BJ (cell line): Measurements from ENCODE around the gene RNF166. TPM values are rescaled to one million over a fixed set of nuclear protein-coding genes. Genes with fewer than 3 reads are reported as not detected.
"Not testable (repeated sequence)": the region's sequence is repeated elsewhere in the genome, so short reads cannot be mapped to it uniquely, and the experiment has no call there.

Experiments used
- CTCF ChIA-PET: fragments of 350-600 bp; formaldehyde crosslinking; extraction: SDS; loops from one replicate; lab custom pipeline; 2021; ENCODE audit warnings: antibody characterized with exemption, inconsistent platforms; lab: Yijun Ruan, JAX
- POLR2A ChIA-PET: fragments of 300-600 bp; sonication (Branson Sonifier 250); formaldehyde crosslinking; extraction: SDS; loops from one replicate; lab custom pipeline; 2021; ENCODE audit warnings: antibody characterized with exemption; lab: Charles Lee
- DNase-seq: peaks from one replicate; pipeline ENCODE4 v3.0.0-alpha.2; 2011; ENCODE audit warnings: low read depth
- H3K27me3 ChIP-seq: 2 replicates; pipeline ENCODE4 v1.6.0; 2011; ENCODE audit warnings: low read length; ENCODE audit not compliant: control insufficient read depth, insufficient read depth
- H3K36me3 ChIP-seq: 2 replicates; pipeline ENCODE4 v1.5.1; 2011; ENCODE audit warnings: low read length; ENCODE audit not compliant: control insufficient read depth, insufficient read depth
- H3K4me3 ChIP-seq: 2 replicates; pipeline ENCODE4 v1.5.1; 2011; ENCODE audit warnings: low read depth, mild to moderate bottlenecking, control low read depth, low read length
- CTCF ChIP-seq: IDR thresholded peaks from 2 replicates; pipeline ENCODE4 v1.5.1; 2011; ENCODE audit warnings: low read depth, mild to moderate bottlenecking, control low read depth, inconsistent platforms, low read length, moderate library complexity; ENCODE audit not compliant: insufficient read depth
- polyA plus RNA-seq: library from polyadenylated mRNA; depleted of rRNA; stranded (reverse); fragments of >200 nt; gene quantifications from 2 replicates; pipeline ENCODE4 v1.2.3, GENCODE V29; 2011

The RNF166 gene
- polyA plus RNA-seq, 1 experiment = 11.9 TPM

DNA sequence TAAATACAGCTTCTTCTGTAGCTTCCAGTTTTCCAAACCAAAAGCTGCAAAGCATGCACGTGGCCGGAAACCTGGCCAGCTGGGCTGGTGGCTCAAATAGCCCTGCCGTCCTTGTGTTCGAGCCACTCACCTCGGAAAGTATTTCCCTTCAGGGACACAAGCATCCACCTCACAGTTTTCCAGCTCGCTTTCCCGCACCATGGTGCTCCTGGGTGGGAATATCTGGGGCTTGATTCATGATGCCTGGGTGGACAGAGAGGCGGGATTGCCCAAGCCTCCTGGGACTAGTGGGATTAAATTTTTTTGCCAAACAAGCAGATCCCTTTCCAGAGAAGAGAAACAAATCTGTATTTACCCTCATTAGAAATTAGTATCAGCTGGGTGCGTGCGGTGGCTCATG lies 36.2 kb downstream of the RNF166 start:
- 0 out of 2 replicates have a peak, but pooled peaks cover 1% of the 10 kb centered on the region for H3K36me3 ChIP-seq
- ChIA-PET CTCF (interaction anchor here (1.7 kb wide), 1 partner anchor 15 kb away, joined by 7 read pairs; no protein-coding TSS in a partner anchor), POLR2A (no interaction called here)
- DNase-seq = no peak
- no peak overlapping the region for H3K4me3 ChIP-seq
- no peak for TF ChIP-seq CTCF
- no peaks in the 10 kb centered on the region for H3K27me3 ChIP-seq

DNA sequence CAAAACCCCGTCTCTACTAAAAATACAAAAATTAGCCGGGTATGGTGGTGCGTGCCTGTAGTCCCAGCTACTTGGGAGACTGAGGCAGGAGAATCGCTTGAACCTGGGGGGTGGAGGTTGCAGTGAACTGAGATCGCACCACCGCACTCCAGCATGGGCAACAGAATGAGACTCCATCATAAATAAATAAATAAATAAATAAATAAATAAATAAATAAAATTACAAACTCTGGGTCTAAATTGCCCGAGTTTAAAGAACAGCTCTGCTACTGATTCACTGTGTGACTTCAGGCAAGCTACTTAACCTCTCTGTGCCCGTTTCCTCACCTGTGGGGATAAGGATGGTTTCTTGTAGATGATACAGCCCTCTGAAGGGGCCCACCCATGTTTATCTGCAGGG lies 36.7 kb downstream of the RNF166 start:
- H3K27me3 ChIP-seq, H3K4me3 ChIP-seq, DNase-seq, H3K36me3 ChIP-seq, POLR2A ChIA-PET: not testable (repeated sequence)
- CTCF ChIA-PET = interaction anchor here (1.7 kb wide), 1 partner anchor 16 kb away, joined by 7 read pairs; no protein-coding TSS in a partner anchor

- Histone ChIP-seq H3K27me3 (no peaks in the 10 kb centered on the region), H3K36me3 (no peaks in the 10 kb centered on the region), H3K4me3 (no peak overlapping the region)
- CTCF ChIA-PET = no interaction called here
- no peak for DNase-seq
- POLR2A ChIA-PET = no interaction called here
- no peak for TF ChIP-seq CTCF
Observed at GRCh38 chr16:88667461-88667860, 38.7 kb downstream of the RNF166 start.

GRCh38 chr16:88665570-88665969 lies 40.6 kb downstream of the RNF166 start:
- CTCF ChIA-PET = no interaction called here
- POLR2A ChIA-PET = no interaction called here
- no peak for TF ChIP-seq CTCF

DNA sequence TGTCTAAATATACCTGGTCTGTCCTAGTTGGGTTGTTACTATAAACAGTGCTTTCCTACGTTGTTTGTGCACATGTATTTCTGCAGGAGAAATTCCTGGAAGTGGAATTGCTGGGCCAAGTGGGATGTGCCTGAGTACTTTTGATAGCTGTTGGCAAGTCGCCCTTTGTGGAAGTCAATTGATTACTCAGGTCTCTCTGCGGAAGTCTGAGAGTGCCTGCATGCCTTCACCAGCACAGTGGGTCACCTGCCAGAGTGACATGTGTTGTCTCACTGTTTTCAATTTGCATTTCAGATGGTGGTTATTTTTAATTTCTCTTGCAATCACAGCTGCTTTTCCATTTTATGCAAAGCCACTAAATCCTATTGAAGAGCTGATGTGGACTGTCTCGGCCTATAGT lies 41.1 kb downstream of the RNF166 start:
- Histone ChIP-seq H3K36me3 (no peaks in the 10 kb centered on the region), H3K27me3 (no peaks in the 10 kb centered on the region), H3K4me3 (no peak overlapping the region)
- no peak for DNase-seq
- ChIA-PET CTCF (no interaction called here), POLR2A (no interaction called here)
- no peak for TF ChIP-seq CTCF

More at GRCh38 chr16:88665570-88665969, 40.6 kb downstream of the RNF166 start:
- Histone ChIP-seq H3K36me3 (no peaks in the 10 kb centered on the region), H3K27me3 (no peaks in the 10 kb centered on the region), H3K4me3 (no peak overlapping the region)
- DNase-seq = no peak
